Diencephalon (tissue), 1 donor: ENCODE data around the gene ZDHHC3. TPM values are rescaled to one million over a fixed set of nuclear protein-coding genes. Genes with fewer than 3 reads are reported as not detected.

ENCODE experiments used
- total RNA-seq: library from RNA; depleted of rRNA; stranded (reverse); fragments of >200 nt; gene quantifications from one replicate; pipeline ENCODE4 v1.2.3, GENCODE V29; 2014

ZDHHC3 gene
- 42.4 TPM for total RNA-seq

GRCh38 chr3:44976002-44976815, at the start of gene ZDHHC3, which contains the start of gene EXOSC7:
ZDHHC3 (minus strand) TSS chr3:44976174; CDS start chr3:44959436, 16,738 bp downstream.
EXOSC7 (plus strand) TSS chr3:44976244; CDS start chr3:44976278, 34 bp downstream.

Other genes with a start within 250 kb of the ZDHHC3 start
- gene ZNF501, start 246.5 kb downstream of the ZDHHC3 start, total RNA-seq: 22.4 TPM
- 44.5 TPM for gene KIAA1143, start 214.6 kb downstream of the ZDHHC3 start, total RNA-seq
- gene KIF15, start 214.4 kb downstream of the ZDHHC3 start, total RNA-seq: 13.4 TPM
- gene TMEM42, start 114.3 kb downstream of the ZDHHC3 start, total RNA-seq: 10.4 TPM
- gene TGM4, start 101.6 kb downstream of the ZDHHC3 start, total RNA-seq: not detected
- 29.5 TPM for gene EXOSC7, start 70 bp upstream of the ZDHHC3 start, total RNA-seq
- 34.4 TPM for gene CLEC3B, start 50.1 kb upstream of the ZDHHC3 start, total RNA-seq
- gene CDCP1, start 170.2 kb upstream of the ZDHHC3 start, total RNA-seq: 0.23 TPM